B cell (primary cell): Measurements from ENCODE around the gene F12. TPM values are rescaled to one million over a fixed set of nuclear protein-coding genes. Genes with fewer than 3 reads are reported as not detected.

Experiments used
- ATAC-seq: fragments of 200-7000 bp; cut with Tn5 transposase; one replicate; pipeline ENCODE4 v1.10.0; 2021; ENCODE audit warnings: low read depth, mild to moderate bottlenecking, moderate number of reproducible peaks, moderate library complexity
- CTCF ChIA-PET: fragments of 350-600 bp; sonication (Branson Sonifier 250); formaldehyde crosslinking; loops from one replicate; lab custom pipeline; 2021; ENCODE audit warnings: antibody characterized with exemption, inconsistent platforms; lab: Charles Lee
- POLR2A ChIA-PET: fragments of 350-600 bp; sonication (Branson Sonifier 250); formaldehyde crosslinking; loops from one replicate; lab custom pipeline; 2021; ENCODE audit warnings: antibody characterized with exemption; lab: Charles Lee
- DNase-seq: peaks from one replicate; pipeline ENCODE4 v3.0.0; 2013
- H2AFZ ChIP-seq: 2 replicates; pipeline ENCODE4 v1.6.1; 2012; ENCODE audit warnings: mild to moderate bottlenecking, low read depth, low read length; ENCODE audit not compliant: insufficient read depth, poor library complexity, severe bottlenecking
- H3K27ac ChIP-seq, 2 donors: 1 replicate in 1 of 2; 2 replicates in 1 of 2; pipeline ENCODE4 v1.5.1; 2012 to 2013; ENCODE audit warnings: low read length in 2 of 2, mild to moderate bottlenecking in 2 of 2, moderate library complexity in 1 of 2
- H3K27me3 ChIP-seq, 4 experiments: fragments of 200-600 bp in 1 of 4; sonication (generic) in 1 of 4; replicated peaks in 1 of 4; 1 replicate in 2 of 4; 2 replicates in 2 of 4; pipeline versions ENCODE4 v1.6.1 to v1.7.0; 2013 to 2016; ENCODE audit warnings: low read length in 3 of 4, mild to moderate bottlenecking in 2 of 4, mixed read lengths in 1 of 4, moderate library complexity in 1 of 4; ENCODE audit not compliant: insufficient read depth in 4 of 4, control insufficient read depth in 3 of 4; ENCODE audit errors: control extremely low read depth in 1 of 4
- H3K36me3 ChIP-seq, 2 experiments: replicated peaks in 1 of 2; 1 replicate in 1 of 2; 2 replicates in 1 of 2; pipeline versions ENCODE4 v1.6.1 to v1.7.1; 2013; ENCODE audit warnings: low read length in 1 of 2; ENCODE audit not compliant: insufficient read depth in 2 of 2, control insufficient read depth in 1 of 2; ENCODE audit errors: control extremely low read depth in 1 of 2, extremely low read depth in 1 of 2
- H3K4me1 ChIP-seq, 2 donors: fragments of 200-600 bp in 1 of 2; sonication (generic) in 1 of 2; 1 replicate in 1 of 2; 2 replicates in 1 of 2; pipeline versions ENCODE4 v1.5.1 to v1.6.1; 2013 to 2017; ENCODE audit warnings: low read length in 2 of 2; ENCODE audit not compliant: control insufficient read depth in 2 of 2, insufficient read depth in 2 of 2
- H3K4me2 ChIP-seq: replicated peaks from 2 replicates; pipeline ENCODE3; 2012; ENCODE audit warnings: mild to moderate bottlenecking, low read depth, low read length; ENCODE audit not compliant: poor library complexity, severe bottlenecking
- H3K4me3 ChIP-seq, 5 experiments: fragments of 200-600 bp in 1 of 5; sonication (generic) in 1 of 5; 1 replicate in 3 of 5; 2 replicates in 2 of 5; pipeline versions ENCODE4 v1.5.1 to v1.7.0; 2011 to 2016; ENCODE audit warnings: low read length in 4 of 5, mild to moderate bottlenecking in 4 of 5, low read depth in 2 of 5, control low read depth in 1 of 5, moderate library complexity in 1 of 5; ENCODE audit not compliant: insufficient read depth in 1 of 5; ENCODE audit errors: control extremely low read depth in 1 of 5, extremely low read depth in 1 of 5
- H3K79me2 ChIP-seq: fragments of 200-600 bp; sonication (generic); one replicate; pipeline ENCODE4 v1.6.0; 2016; ENCODE audit warnings: low read length; ENCODE audit not compliant: control insufficient read depth, insufficient read depth
- H3K9ac ChIP-seq: fragments of 200-600 bp; sonication (generic); 2 replicates; pipeline ENCODE4 v1.6.1; 2017; ENCODE audit warnings: mild to moderate bottlenecking, low read length, moderate library complexity
- H3K9me3 ChIP-seq, 3 donors: one replicate each; pipeline versions ENCODE4 v1.6.1 to v1.7.1; 2013; ENCODE audit warnings: low read length in 2 of 3; ENCODE audit not compliant: control insufficient read depth in 2 of 3, insufficient read depth in 1 of 3; ENCODE audit errors: control extremely low read depth in 1 of 3
- H4K20me1 ChIP-seq: 2 replicates; pipeline ENCODE4 v1.6.0; 2012; ENCODE audit warnings: mild to moderate bottlenecking, low read length; ENCODE audit not compliant: insufficient read depth, control insufficient read depth, poor library complexity, severe bottlenecking
- H3K27ac Mint-ChIP-seq: one replicate; pipeline ENCODE4 v1.8.0; 2021; ENCODE audit warnings: mixed read lengths
- H3K27me3 Mint-ChIP-seq: one replicate; pipeline ENCODE4 v1.8.0; 2021; ENCODE audit warnings: mixed read lengths
- H3K4me1 Mint-ChIP-seq: one replicate; pipeline ENCODE4 v1.8.0; 2021; ENCODE audit warnings: mixed read lengths
- H3K4me3 Mint-ChIP-seq: one replicate; pipeline ENCODE4 v1.8.0; 2021; ENCODE audit warnings: mixed read lengths
- H3K9me3 Mint-ChIP-seq: one replicate; pipeline ENCODE4 v1.8.0; 2022; ENCODE audit warnings: mixed read lengths; ENCODE audit not compliant: insufficient read depth
- EZH2 ChIP-seq: IDR thresholded peaks from 2 replicates; pipeline ENCODE4 v1.6.1; 2012; ENCODE audit warnings: borderline replicate concordance, low read depth, mild to moderate bottlenecking, moderate library complexity, low read length; ENCODE audit not compliant: insufficient read depth, poor library complexity, severe bottlenecking
- WGBS: methylation state at CpG from one replicate; pipeline ENCODE4 v1.1.5; 2013; ENCODE audit warnings: missing lambda C conversion rate; ENCODE audit not compliant: insufficient coverage; 5-methylcytosine and 5-hydroxymethylcytosine counted together
- intact Hi-C: fragments of 100-400 bp; cut with micrococcal nuclease; formaldehyde crosslinking; loops from one replicate; pipeline ENCODE4 v1.10.0; 2022
- polyA plus RNA-seq: library from polyadenylated mRNA; depleted of rRNA; stranded (reverse); fragments of >200 nt; gene quantifications from 2 replicates; pipeline ENCODE4 v1.2.3, GENCODE V29; 2012
- total RNA-seq, 2 donors: library from RNA; stranded (reverse); fragments of 120-200 nt in 1 of 2; gene quantifications; 1 replicate in 1 of 2; 2 replicates in 1 of 2; pipeline versions ENCODE4 v1.2.3 to v1.2.4, GENCODE V29; 2013 to 2022
- TF ChIP-seq, protein P1 (sequence below): fragments of 200-600 bp; IDR thresholded peaks from one replicate; pipeline ENCODE4 v1.8.0; 2022; ENCODE audit warnings: antibody characterized with exemption, mild to moderate bottlenecking

F12 gene
- total and polyA plus RNA-seq, 2 donors (not counting 1 experiment from before 2014, with no cell fraction given) = 3.1 TPM; not detected in 1

DNA sequence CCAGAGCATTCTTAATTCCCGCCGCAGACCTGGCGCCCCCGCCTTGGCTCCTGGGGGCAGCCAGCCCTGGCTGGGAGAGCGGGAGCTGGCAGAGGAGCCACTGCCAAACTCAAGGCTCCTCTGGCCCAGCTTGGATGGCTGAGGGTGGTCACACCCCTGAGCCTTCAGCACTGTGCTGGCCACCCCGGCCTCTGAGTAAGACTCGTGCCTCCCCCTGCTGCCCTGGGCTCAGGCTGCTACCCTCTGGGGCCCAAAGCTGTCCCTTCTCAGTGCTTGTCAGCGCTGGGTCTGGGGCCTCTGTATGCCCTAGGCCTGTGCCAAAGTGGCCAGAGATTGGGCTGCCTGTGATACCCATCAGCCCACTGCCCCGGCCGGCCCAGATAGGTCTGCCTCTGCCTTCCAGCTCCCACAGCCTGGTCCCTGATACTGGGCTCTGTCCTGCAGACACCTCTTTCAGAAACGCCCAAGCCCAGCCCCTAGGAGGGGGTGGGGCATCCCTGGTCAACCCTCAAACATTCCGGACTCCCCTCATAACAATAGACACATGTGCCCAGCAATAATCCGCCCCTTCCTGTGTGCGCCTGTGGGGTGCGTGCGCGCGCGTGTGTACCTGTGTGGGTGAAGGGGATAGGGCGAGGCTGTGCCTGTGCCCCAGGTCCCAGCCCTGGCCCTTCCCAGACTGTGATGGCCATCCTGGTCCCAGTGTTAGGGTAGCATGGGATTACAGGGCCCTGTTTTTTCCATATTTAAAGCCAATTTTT, 32.9 kb upstream of the F12 start:
- POLR2A ChIA-PET = interaction anchor here (10.8 kb wide), 1 partner anchor 11 kb away, joined by 103 read pairs; no protein-coding TSS in a partner anchor
- peaks cover 10% of the 10 kb centered on the region for H3K79me2 ChIP-seq
- CTCF ChIA-PET = interaction anchor here (1.1 to 21.3 kb wide), 4 partner anchors 13 to 433 kb away, joined by 3 to 628 read pairs (median 102); partner anchors contain the start of genes F12, GRK6 and PFN3
- Mint-ChIP-seq H3K27me3 (no peaks in the 10 kb centered on the region), H3K4me1 (peaks cover 38% of the 10 kb centered on the region), H3K27ac (no peak overlapping the region), H3K4me3 (no peak overlapping the region), H3K9me3 (no peaks in the 10 kb centered on the region)
- WGBS = 94% methylated on average over 17 of the region's 20 CpGs
- H4K20me1 ChIP-seq = peaks cover 76% of the 10 kb centered on the region
- no peak overlapping the region for H3K9ac ChIP-seq
- TF ChIP-seq, protein P1, sequence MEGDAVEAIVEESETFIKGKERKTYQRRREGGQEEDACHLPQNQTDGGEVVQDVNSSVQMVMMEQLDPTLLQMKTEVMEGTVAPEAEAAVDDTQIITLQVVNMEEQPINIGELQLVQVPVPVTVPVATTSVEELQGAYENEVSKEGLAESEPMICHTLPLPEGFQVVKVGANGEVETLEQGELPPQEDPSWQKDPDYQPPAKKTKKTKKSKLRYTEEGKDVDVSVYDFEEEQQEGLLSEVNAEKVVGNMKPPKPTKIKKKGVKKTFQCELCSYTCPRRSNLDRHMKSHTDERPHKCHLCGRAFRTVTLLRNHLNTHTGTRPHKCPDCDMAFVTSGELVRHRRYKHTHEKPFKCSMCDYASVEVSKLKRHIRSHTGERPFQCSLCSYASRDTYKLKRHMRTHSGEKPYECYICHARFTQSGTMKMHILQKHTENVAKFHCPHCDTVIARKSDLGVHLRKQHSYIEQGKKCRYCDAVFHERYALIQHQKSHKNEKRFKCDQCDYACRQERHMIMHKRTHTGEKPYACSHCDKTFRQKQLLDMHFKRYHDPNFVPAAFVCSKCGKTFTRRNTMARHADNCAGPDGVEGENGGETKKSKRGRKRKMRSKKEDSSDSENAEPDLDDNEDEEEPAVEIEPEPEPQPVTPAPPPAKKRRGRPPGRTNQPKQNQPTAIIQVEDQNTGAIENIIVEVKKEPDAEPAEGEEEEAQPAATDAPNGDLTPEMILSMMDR = no peak
- TF ChIP-seq EZH2 = no peak
- intact Hi-C loops = no loop called here
- H3K4me2 ChIP-seq = no peak overlapping the region
- peaks cover 20 to 26% of the 10 kb centered on the region in 2 donors for H3K4me1 ChIP-seq
- no peak overlapping the region for H3K27ac ChIP-seq
- H3K27me3 ChIP-seq = no peaks in the 10 kb centered on the region
- H2AFZ ChIP-seq = no peak overlapping the region
- ATAC-seq (no peak), DNase-seq (no peak)
- peaks cover 4 to 56% of the 10 kb centered on the region in 2 experiments for H3K36me3 ChIP-seq
- H3K9me3 ChIP-seq = no peaks in the 10 kb centered on the region
- no peak overlapping the region for H3K4me3 ChIP-seq
